ENCODE data around the gene THRAP3. TPM values are rescaled to one million over a fixed set of nuclear protein-coding genes. Genes with fewer than 3 reads are reported as not detected.

Gene THRAP3
- total and polyA plus RNA-seq, 2 donors from 2014 or later = 28.0 to 102 TPM

GRCh38 chr1:36286802-36287201, 62.6 kb downstream of the THRAP3 start:
- Histone ChIP-seq H3K4me1 (ENCODE audit: control insufficient read depth in 2 of 3, insufficient read depth in 2 of 3, low read depth in 1 of 3, low read length in 3 of 3) (peaks cover 0 to 6% (median 2%) of the 10 kb centered on the region in 3 donors), H3K27me3 (ENCODE audit: control insufficient read depth, insufficient read depth, low read length) (no peaks in the 10 kb centered on the region), H3K36me3 (ENCODE audit: control insufficient read depth in 2 of 3, insufficient read depth in 3 of 3, low read length in 3 of 3) (peaks cover 16 to 67% (median 34%) of the 10 kb centered on the region in 3 donors), H3K27ac (ENCODE audit: low read depth in 2 of 2, low read length in 2 of 2) (no peak overlapping the region), H3K9ac (ENCODE audit: low read length in 3 of 3) (no peak overlapping the region), H3K9me3 (ENCODE audit: control insufficient read depth in 2 of 3, insufficient read depth in 1 of 3, low read length in 3 of 3) (no peaks in the 10 kb centered on the region), H3K4me3 (ENCODE audit: low read length in 3 of 3) (no peak overlapping the region)
- FAIRE-seq = no peak
- TF ChIP-seq, protein P1, sequence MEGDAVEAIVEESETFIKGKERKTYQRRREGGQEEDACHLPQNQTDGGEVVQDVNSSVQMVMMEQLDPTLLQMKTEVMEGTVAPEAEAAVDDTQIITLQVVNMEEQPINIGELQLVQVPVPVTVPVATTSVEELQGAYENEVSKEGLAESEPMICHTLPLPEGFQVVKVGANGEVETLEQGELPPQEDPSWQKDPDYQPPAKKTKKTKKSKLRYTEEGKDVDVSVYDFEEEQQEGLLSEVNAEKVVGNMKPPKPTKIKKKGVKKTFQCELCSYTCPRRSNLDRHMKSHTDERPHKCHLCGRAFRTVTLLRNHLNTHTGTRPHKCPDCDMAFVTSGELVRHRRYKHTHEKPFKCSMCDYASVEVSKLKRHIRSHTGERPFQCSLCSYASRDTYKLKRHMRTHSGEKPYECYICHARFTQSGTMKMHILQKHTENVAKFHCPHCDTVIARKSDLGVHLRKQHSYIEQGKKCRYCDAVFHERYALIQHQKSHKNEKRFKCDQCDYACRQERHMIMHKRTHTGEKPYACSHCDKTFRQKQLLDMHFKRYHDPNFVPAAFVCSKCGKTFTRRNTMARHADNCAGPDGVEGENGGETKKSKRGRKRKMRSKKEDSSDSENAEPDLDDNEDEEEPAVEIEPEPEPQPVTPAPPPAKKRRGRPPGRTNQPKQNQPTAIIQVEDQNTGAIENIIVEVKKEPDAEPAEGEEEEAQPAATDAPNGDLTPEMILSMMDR (IDR thresholded peaks at IDR 0.05; ENCODE audit: borderline replicate concordance, extremely low read depth, insufficient read depth) = no peak
- intact Hi-C loops (cut with DNase I) = no loop called here
- DNase-seq = no peak

DNA sequence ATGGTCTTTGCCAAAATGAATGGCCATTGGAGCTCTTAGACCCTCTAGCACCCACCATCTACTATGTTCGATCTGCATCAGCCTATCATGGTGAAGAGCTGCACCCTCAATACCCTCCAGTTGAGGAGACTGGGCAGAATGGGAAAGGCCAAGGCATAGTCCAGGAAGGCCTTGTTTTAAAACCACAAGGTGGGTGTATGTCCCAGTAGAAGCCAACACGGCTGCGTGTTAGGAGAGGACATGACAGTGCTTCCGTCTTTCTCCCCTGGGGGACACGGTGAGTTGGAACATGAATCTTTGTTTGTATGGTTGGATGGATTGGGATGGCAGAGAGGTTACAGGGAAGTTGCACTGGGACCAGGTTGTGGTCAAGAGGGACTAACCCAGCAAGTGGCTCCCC, 63.4 kb downstream of the THRAP3 start:
- Histone ChIP-seq H3K27ac (ENCODE audit: low read depth in 2 of 2, low read length in 2 of 2) (no peak overlapping the region), H3K9ac (ENCODE audit: low read length in 3 of 3) (no peak overlapping the region), H3K27me3 (ENCODE audit: control insufficient read depth, insufficient read depth, low read length) (no peaks in the 10 kb centered on the region), H3K4me3 (ENCODE audit: low read length in 3 of 3) (no peak overlapping the region), H3K9me3 (ENCODE audit: control insufficient read depth in 2 of 3, insufficient read depth in 1 of 3, low read length in 3 of 3) (no peaks in the 10 kb centered on the region), H3K36me3 (ENCODE audit: control insufficient read depth in 2 of 3, insufficient read depth in 3 of 3, low read length in 3 of 3) (peaks cover 20 to 66% (median 38%) of the 10 kb centered on the region in 3 donors), H3K4me1 (ENCODE audit: control insufficient read depth in 2 of 3, insufficient read depth in 2 of 3, low read depth in 1 of 3, low read length in 3 of 3) (peaks cover 0 to 6% (median 2%) of the 10 kb centered on the region in 3 donors)
- DNase-seq (no peak), FAIRE-seq (no peak)
- intact Hi-C loops (cut with DNase I) = no loop called here
- TF ChIP-seq, protein P1 (IDR thresholded peaks at IDR 0.05; ENCODE audit: borderline replicate concordance, extremely low read depth, insufficient read depth) = no peak

DNA sequence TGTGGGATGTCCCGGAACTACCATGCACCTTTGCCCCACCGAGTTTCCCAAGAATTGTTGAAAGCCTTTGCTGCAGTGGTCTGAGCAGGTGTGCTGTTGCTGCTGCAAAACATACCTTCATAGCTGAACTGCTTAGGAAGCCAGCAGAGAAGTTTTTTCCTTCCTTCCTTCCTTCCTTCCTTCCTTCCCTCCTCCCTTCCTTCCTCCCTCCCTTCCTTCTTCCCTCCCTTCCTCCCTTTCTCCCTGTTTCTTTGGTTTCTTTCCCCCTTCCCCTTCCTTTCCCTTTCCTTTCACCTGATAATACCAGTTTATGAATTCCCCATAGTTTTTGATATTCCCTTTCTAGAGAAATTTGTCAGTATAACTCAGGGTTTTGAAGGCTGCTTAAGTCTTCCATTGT, 71.1 kb downstream of the THRAP3 start:
- no peak overlapping the region for H3K4me3 ChIP-seq (ENCODE audit: low read length in 3 of 3)
- H3K4me1 ChIP-seq (ENCODE audit: control insufficient read depth in 2 of 3, insufficient read depth in 2 of 3, low read depth in 1 of 3, low read length in 3 of 3) = peaks cover 0 to 6% (median 0%) of the 10 kb centered on the region in 3 donors
- FAIRE-seq (no peak), DNase-seq (no peak)
- peaks cover 15 to 49% (median 30%) of the 10 kb centered on the region in 3 donors for H3K36me3 ChIP-seq (ENCODE audit: control insufficient read depth in 2 of 3, insufficient read depth in 3 of 3, low read length in 3 of 3)
- H3K27ac ChIP-seq (ENCODE audit: low read depth in 2 of 2, low read length in 2 of 2) = no peak overlapping the region
- TF ChIP-seq, protein P1 (IDR thresholded peaks at IDR 0.05; ENCODE audit: borderline replicate concordance, extremely low read depth, insufficient read depth) = no peak
- no peak overlapping the region for H3K9ac ChIP-seq (ENCODE audit: low read length in 3 of 3)
- intact Hi-C loops (cut with DNase I) = no loop called here
- H3K9me3 ChIP-seq (ENCODE audit: control insufficient read depth in 2 of 3, insufficient read depth in 1 of 3, low read length in 3 of 3) = no peaks in the 10 kb centered on the region
- H3K27me3 ChIP-seq (ENCODE audit: control insufficient read depth, insufficient read depth, low read length) = no peaks in the 10 kb centered on the region

DNA sequence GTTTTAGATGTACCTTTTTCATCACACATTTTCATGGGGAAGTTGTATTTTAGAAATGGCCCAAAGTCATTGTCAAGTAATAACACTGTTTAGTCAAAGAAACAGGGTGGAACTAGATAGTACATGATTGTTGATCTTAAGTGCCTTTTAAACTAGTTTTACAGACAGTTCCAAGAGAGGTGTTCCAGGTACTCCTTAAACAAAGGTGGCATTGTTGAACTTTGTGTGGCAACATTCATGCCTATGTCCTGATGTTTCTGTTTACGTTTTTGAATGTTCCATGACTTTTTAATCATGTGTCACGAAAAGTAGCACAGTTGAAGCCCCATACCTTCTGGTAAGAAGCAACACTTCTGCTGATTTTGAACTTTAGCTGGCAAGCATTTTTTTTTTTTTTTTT, 72.8 kb downstream of the THRAP3 start:
- Histone ChIP-seq H3K36me3 (ENCODE audit: control insufficient read depth in 2 of 3, insufficient read depth in 3 of 3, low read length in 3 of 3) (peaks cover 10 to 49% (median 30%) of the 10 kb centered on the region in 3 donors), H3K4me3 (ENCODE audit: low read length in 3 of 3) (no peak overlapping the region), H3K4me1 (ENCODE audit: control insufficient read depth in 2 of 3, insufficient read depth in 2 of 3, low read depth in 1 of 3, low read length in 3 of 3) (peaks cover 0 to 6% (median 0%) of the 10 kb centered on the region in 3 donors), H3K27me3 (ENCODE audit: control insufficient read depth, insufficient read depth, low read length) (no peaks in the 10 kb centered on the region), H3K9ac (ENCODE audit: low read length in 3 of 3) (no peak overlapping the region), H3K27ac (ENCODE audit: low read depth in 2 of 2, low read length in 2 of 2) (no peak overlapping the region), H3K9me3 (ENCODE audit: control insufficient read depth in 2 of 3, insufficient read depth in 1 of 3, low read length in 3 of 3) (no peaks in the 10 kb centered on the region)
- FAIRE-seq (no peak), DNase-seq (no peak)
- TF ChIP-seq, protein P1 (IDR thresholded peaks at IDR 0.05; ENCODE audit: borderline replicate concordance, extremely low read depth, insufficient read depth) = no peak
- intact Hi-C loops (cut with DNase I) = no loop called here
